SK-N-SH treated with all-trans-retinoic acid at 6 μM for 48 hours (cell line): ENCODE data around the gene GPSM1.

Experiments used
- ARNTL ChIP-seq: fragments of 450-650 bp; formaldehyde crosslinking; IDR thresholded peaks from 2 replicates; pipeline ENCODE4 v1.5.0; 2020; ENCODE audit warnings: low read depth, mild to moderate bottlenecking, moderate library complexity, borderline replicate concordance
- CREB5 ChIP-seq: fragments of 250-450 bp; sonication (Bioruptor Pico); IDR thresholded peaks from 2 replicates; pipeline ENCODE4 v1.5.1; 2020; ENCODE audit warnings: low read depth, mild to moderate bottlenecking, moderate library complexity
- GLIS3 ChIP-seq: fragments of 250-450 bp; sonication (Bioruptor Pico); IDR thresholded peaks from 2 replicates; pipeline ENCODE4 v1.5.0; 2020; ENCODE audit warnings: mild to moderate bottlenecking, moderate library complexity
- PATZ1 ChIP-seq: fragments of 250-450 bp; sonication (Bioruptor Pico); IDR thresholded peaks from 2 replicates; pipeline ENCODE4 v1.8.0; 2020; ENCODE audit warnings: mild to moderate bottlenecking, moderate library complexity, borderline replicate concordance
- POU6F1 ChIP-seq: fragments of 250-450 bp; sonication (Bioruptor Pico); IDR thresholded peaks from 2 replicates; pipeline ENCODE4 v1.8.0; 2021; ENCODE audit warnings: low read depth, mild to moderate bottlenecking, moderate library complexity, borderline replicate concordance
- TOX ChIP-seq: fragments of 250-450 bp; sonication (Bioruptor Pico); IDR thresholded peaks from 2 replicates; pipeline ENCODE4 v1.8.0; 2021; ENCODE audit warnings: mild to moderate bottlenecking, moderate library complexity, borderline replicate concordance
- ZFP30 ChIP-seq: fragments of 450-650 bp; formaldehyde crosslinking; IDR thresholded peaks from 2 replicates; pipeline ENCODE4 v1.5.0; 2022; ENCODE audit warnings: mild to moderate bottlenecking, moderate library complexity
- ZNF565 ChIP-seq: fragments of 450-650 bp; formaldehyde crosslinking; conservative IDR thresholded peaks from 2 replicates; pipeline ENCODE4 v1.5.0; 2020; ENCODE audit warnings: low read depth, mild to moderate bottlenecking, moderate library complexity
- ZNF8 ChIP-seq: fragments of 450-650 bp; formaldehyde crosslinking; IDR thresholded peaks from 2 replicates; pipeline ENCODE4 v1.5.0; 2020; ENCODE audit warnings: mild to moderate bottlenecking, moderate library complexity
- TF ChIP-seq, protein P1 (sequence below): fragments of 250-450 bp; sonication (Bioruptor Pico); IDR thresholded peaks from 2 replicates; pipeline ENCODE4 v1.5.1; 2021; ENCODE audit warnings: mild to moderate bottlenecking, moderate library complexity

DNA sequence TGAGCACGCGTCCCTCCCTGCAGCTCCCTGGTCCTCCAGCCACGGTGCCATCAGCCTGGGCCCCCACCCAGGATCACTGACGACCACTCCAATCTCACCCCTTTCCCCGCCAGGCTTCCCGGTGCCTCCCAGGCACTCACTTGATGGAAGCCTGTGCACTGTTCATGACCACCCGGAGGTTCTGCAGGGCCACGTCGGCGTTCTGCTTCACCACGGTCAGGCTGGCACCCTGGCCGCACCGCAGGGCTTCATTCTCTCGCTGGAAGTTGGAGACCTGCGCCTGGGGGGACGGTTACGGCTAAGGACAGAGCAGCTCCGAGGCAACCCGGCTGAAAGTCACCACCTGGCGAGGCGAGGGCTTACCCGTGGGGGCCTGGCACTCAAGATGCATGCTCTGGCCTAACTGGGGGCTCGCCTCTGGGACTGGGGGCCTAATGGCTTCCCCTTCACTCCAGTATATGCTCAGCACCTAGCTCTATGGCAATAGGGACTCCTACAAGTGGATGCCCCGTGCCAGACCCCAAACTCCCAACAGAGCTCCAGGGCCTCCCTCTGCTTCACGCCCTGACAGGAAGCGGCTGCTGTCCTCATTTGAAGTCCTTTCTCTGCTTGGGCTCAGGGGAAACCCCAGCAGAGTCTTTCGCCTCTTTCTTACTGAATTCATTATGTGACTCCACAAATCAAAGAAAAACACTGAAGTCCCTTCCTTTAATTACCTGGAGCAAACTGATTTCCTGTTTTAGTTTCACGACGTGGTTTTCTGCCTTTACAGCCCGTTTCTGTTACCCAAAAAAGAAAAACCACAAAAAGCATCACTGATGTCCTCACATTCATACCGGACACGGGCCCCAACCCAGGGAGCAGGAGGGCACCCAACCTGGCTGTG lies 76.8 kb downstream of the GPSM1 start:
- TF ChIP-seq ZFP30 (CRISPR knock-in tag) (no peak), TOX (no peak), ZNF565 (CRISPR knock-in tag) (no peak), GLIS3 (CRISPR knock-in tag) (no peak), PATZ1 (CRISPR knock-in tag) (no peak), CREB5 (no peak), ZNF8 (CRISPR knock-in tag) (no peak), POU6F1 (CRISPR knock-in tag) (no peak), ARNTL (CRISPR knock-in tag) (no peak)
- TF ChIP-seq, protein P1, sequence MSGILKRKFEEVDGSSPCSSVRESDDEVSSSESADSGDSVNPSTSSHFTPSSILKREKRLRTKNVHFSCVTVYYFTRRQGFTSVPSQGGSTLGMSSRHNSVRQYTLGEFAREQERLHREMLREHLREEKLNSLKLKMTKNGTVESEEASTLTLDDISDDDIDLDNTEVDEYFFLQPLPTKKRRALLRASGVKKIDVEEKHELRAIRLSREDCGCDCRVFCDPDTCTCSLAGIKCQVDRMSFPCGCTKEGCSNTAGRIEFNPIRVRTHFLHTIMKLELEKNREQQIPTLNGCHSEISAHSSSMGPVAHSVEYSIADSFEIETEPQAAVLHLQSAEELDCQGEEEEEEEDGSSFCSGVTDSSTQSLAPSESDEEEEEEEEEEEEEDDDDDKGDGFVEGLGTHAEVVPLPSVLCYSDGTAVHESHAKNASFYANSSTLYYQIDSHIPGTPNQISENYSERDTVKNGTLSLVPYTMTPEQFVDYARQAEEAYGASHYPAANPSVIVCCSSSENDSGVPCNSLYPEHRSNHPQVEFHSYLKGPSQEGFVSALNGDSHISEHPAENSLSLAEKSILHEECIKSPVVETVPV (CRISPR knock-in tag) = no peak
